GM12874 (cell line): ENCODE results near the gene CDK9.

Source experiments
- CTCF ChIP-seq: IDR thresholded peaks from 2 replicates; pipeline ENCODE4 v1.5.1; 2011; ENCODE audit warnings: low read depth, mild to moderate bottlenecking, control low read depth, low read length, moderate library complexity; ENCODE audit not compliant: insufficient read depth

CDK9 gene

GRCh38 chr9:127828262-127829031 lies 42.6 kb downstream of the CDK9 start:
- no peak for TF ChIP-seq CTCF

GRCh38 chr9:127829205-127829906 lies 43.5 kb downstream of the CDK9 start:
- no peak for TF ChIP-seq CTCF

- TF ChIP-seq CTCF: no peak
Measured at GRCh38 chr9:127832248-127832647, 46.4 kb downstream of the CDK9 start.

DNA sequence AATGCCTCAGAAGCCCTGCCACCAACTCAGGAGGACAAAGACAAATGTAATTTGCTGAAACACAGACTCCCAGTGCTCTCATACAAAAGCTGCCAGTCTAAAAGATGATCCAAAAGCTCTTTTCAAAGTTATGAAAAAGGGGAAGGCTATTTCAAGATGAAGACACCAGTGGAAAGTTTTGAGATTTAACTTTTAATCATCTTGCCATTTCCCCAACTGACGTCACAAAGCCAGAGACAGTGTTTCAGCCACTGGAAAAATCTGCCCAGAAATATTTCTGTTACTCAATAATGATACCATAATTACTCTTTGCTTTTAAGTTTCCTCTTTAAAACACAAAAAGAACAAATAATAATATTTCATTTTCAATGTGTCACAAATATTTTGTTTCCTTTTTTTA lies 47.7 kb downstream of the CDK9 start:
- no peak for TF ChIP-seq CTCF

GRCh38 chr9:127835991-127836516 lies 50.2 kb downstream of the CDK9 start:
- no peak for TF ChIP-seq CTCF

DNA sequence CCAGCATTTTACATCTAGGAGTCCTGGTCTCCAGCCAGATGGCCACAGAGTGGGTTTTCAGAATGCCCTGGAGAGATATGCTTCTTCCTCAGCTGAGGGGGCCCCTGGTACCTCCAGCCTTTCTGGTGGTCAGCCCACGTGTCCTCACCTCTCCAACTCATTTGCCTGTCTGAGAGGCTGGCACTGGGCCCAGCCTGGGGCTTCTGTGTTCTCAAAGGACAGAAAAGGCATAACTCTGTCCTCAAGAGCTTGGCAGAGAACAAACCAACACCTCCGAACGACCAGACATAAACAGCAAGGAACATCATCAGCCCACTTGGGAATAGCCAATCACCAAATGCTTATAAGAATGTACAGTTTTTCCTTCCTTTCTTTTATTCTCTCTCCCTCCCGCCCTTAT lies 51.5 kb downstream of the CDK9 start:
- no peak for TF ChIP-seq CTCF

DNA sequence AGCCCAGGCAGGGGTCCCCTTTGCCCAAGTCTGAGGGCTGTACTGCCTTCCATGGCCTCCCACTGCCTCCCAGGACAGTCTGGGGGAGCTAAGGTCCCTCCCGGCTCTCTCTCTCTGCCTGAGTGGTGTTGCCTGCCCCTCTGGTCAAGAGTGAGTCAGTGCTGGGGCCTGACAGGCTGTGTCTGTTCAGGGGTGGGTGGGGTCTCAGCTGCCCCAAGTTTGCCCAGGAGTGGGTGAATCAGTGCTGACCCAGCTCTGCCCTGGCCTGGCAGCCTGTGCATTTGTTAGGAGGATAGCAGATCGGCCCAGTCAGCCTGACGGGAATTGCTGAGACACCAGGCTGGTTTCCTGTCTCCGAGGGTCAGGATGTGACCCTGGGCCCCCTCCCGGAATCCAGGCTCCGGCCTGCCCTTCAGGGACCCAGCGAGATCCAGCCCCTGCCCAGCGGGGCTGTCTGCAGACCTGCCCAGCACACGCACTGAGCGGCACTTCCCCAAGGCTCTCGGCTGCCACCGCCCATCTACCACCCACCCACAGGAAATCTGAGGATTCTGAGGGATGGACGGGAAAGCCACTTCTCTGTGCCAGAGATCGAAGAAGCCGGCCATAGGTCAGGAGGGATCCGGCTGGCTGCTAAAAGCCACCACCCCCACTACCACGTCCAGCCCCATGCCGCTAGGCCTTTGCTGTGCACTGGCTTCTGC lies 52.7 kb downstream of the CDK9 start:
- TF ChIP-seq CTCF: no peak
